Gastroesophageal sphincter (tissue), 4 donors: Measurements from ENCODE around the gene TNC. TPM values are rescaled to one million over a fixed set of nuclear protein-coding genes. Genes with fewer than 3 reads are reported as not detected.
A peak's percentile ranks its signal among the peaks of the same experiment; 100 is the strongest.

ENCODE experiments used
- ATAC-seq: fragments of 150-250 bp; one replicate; pipeline ENCODE4 v1.9.1; 2016; ENCODE audit warnings: mild to moderate bottlenecking, moderate library complexity
- H3K27ac ChIP-seq, 4 donors: fragments of 200-600 bp; sonication (generic) in 3 of 4; 1 replicate in 3 of 4; 2 replicates in 1 of 4; pipeline ENCODE4 v1.5.1; 2016 to 2019
- H3K27me3 ChIP-seq: fragments of 200-600 bp; sonication (generic); one replicate; pipeline ENCODE4 v1.5.1; 2019
- H3K36me3 ChIP-seq, 2 donors: fragments of 200-600 bp; sonication (generic); one replicate each; pipeline ENCODE4 v1.5.1; 2019; ENCODE audit warnings: control low read depth in 1 of 2
- H3K4me1 ChIP-seq, 3 donors: fragments of 200-600 bp; sonication (generic); 1 replicate in 2 of 3; 2 replicates in 1 of 3; pipeline ENCODE4 v1.5.1; 2016 to 2019; ENCODE audit warnings: control low read depth in 2 of 3
- H3K4me3 ChIP-seq, 2 donors: fragments of 200-600 bp; sonication (generic); one replicate each; pipeline ENCODE4 v1.5.1; 2019; ENCODE audit warnings: mild to moderate bottlenecking in 1 of 2, moderate library complexity in 1 of 2
- H3K9me3 ChIP-seq, 3 donors: fragments of 200-600 bp; sonication (generic); one replicate each; pipeline ENCODE4 v1.5.1; 2017 to 2019; ENCODE audit warnings: control low read depth in 2 of 3
- EP300 ChIP-seq: sonication (generic); formaldehyde crosslinking; IDR thresholded peaks from one replicate; pipeline ENCODE4 v1.6.1; 2017; ENCODE audit warnings: antibody characterized with exemption, mild to moderate bottlenecking
- POLR2A ChIP-seq, 2 donors: fragments of 450-650 bp; IDR thresholded peaks; one replicate each; pipeline ENCODE4 v1.6.1; 2017; ENCODE audit warnings: antibody characterized with exemption in 2 of 2, mild to moderate bottlenecking in 2 of 2, moderate library complexity in 1 of 2
- POLR2AphosphoS5 ChIP-seq: sonication (generic); formaldehyde crosslinking; IDR thresholded peaks from one replicate; pipeline ENCODE4 v1.6.1; 2017; ENCODE audit warnings: antibody characterized with exemption
- WGBS, 2 donors: methylation state at CpG; one replicate each; pipeline ENCODE4 v1.1.5; 2018; ENCODE audit warnings: low coverage in 1 of 2; 5-methylcytosine and 5-hydroxymethylcytosine counted together
- total RNA-seq, 4 donors: library from RNA; depleted of rRNA; stranded (reverse); fragments of >200 nt; gene quantifications; one replicate each; pipeline ENCODE4 v1.1.0, GENCODE V29; 2016
- TF ChIP-seq, protein P1 (sequence below), 4 experiments: fragments of 200-600 bp in 2 of 4; fragments of 450-650 bp in 2 of 4; sonication (generic) in 1 of 4; IDR thresholded peaks; one replicate each; pipeline ENCODE4 v1.5.1; 2017 to 2019; ENCODE audit warnings: antibody characterized with exemption in 4 of 4, mild to moderate bottlenecking in 2 of 4, moderate library complexity in 2 of 4

The TNC gene
- total RNA-seq, 4 donors from 2014 or later, result 194 to 799 (median 466) TPM

DNA sequence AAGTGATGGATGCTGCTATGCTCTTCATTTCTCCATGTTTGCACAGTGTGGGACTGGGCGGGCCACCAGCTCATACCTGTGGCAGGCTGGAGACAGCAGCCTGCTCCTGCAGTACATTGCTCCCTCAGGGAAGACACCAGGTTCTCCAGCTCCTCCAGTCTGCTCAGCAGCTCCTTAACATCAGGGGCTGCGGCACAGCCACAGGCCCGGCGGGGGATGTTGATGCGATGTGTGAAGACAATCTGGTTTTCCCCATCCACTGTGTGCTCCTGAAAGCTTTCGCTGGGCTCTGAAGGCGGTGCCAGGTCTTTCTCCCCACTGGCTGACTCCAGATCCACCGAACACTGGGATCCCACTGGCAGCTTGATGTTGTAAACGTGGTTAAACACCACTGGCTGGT lies 27.5 kb downstream of the TNC start:
- no peak overlapping the region for H3K4me3 ChIP-seq
- WGBS, 2 donors, result 100% methylated on average over 1 of the region's 9 CpGs; no CpG with 5 or more reads in 1 of the 2 donors

DNA sequence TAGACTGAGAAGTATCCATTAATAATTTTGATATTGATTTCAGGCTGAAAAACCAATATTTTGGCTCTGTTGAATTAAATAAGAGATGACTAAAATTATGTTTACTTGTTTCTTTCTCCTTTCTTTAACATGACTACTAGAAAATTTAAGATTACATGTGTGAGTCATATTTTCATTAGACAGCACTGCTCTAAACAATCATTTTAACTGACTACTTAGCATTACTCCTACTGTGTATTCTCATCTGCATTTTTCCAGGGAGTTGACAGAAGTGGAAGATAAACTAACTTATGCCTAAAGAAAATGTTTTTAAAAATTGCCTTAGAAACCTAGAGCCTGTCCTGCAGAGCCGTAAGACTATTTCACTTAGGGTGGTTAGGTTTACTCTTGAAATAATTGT lies 29.1 kb downstream of the TNC start:
- H3K36me3 ChIP-seq, result peaks cover 0 to 40% of the 10 kb centered on the region in 2 donors
- no peak overlapping the region for H3K4me3 ChIP-seq
- no peak overlapping the region for H3K27ac ChIP-seq
- no peak for ATAC-seq
- H3K4me1 ChIP-seq, result peaks cover 3 to 22% (median 4%) of the 10 kb centered on the region in 3 donors
- H3K9me3 ChIP-seq, result no peaks in the 10 kb centered on the region
- no peaks in the 10 kb centered on the region for H3K27me3 ChIP-seq
- WGBS, 2 donors, result 12 to 50% methylated on average over 1 of the region's 1 CpG
- TF ChIP-seq POLR2AphosphoS5 (no peak), POLR2A (IDR thresholded peaks at IDR 0.05) (no peak), EP300 (no peak)
- TF ChIP-seq, protein P1, sequence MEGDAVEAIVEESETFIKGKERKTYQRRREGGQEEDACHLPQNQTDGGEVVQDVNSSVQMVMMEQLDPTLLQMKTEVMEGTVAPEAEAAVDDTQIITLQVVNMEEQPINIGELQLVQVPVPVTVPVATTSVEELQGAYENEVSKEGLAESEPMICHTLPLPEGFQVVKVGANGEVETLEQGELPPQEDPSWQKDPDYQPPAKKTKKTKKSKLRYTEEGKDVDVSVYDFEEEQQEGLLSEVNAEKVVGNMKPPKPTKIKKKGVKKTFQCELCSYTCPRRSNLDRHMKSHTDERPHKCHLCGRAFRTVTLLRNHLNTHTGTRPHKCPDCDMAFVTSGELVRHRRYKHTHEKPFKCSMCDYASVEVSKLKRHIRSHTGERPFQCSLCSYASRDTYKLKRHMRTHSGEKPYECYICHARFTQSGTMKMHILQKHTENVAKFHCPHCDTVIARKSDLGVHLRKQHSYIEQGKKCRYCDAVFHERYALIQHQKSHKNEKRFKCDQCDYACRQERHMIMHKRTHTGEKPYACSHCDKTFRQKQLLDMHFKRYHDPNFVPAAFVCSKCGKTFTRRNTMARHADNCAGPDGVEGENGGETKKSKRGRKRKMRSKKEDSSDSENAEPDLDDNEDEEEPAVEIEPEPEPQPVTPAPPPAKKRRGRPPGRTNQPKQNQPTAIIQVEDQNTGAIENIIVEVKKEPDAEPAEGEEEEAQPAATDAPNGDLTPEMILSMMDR (IDR thresholded peaks at IDR 0.05), result no peak

More for the DNA sequence above, 27.5 kb downstream of the TNC start:
- H3K4me1 ChIP-seq, result peaks cover 6 to 32% (median 8%) of the 10 kb centered on the region in 3 donors
- H3K27ac ChIP-seq, result no peak overlapping the region
- no peaks in the 10 kb centered on the region for H3K9me3 ChIP-seq
- no peak for ATAC-seq
- H3K27me3 ChIP-seq, result no peaks in the 10 kb centered on the region
- peaks cover 0 to 29% of the 10 kb centered on the region in 2 donors for H3K36me3 ChIP-seq
- TF ChIP-seq EP300 (no peak), POLR2AphosphoS5 (no peak), POLR2A (IDR thresholded peaks at IDR 0.05) (no peak)
- TF ChIP-seq, protein P1 (IDR thresholded peaks at IDR 0.05), result no peak

DNA sequence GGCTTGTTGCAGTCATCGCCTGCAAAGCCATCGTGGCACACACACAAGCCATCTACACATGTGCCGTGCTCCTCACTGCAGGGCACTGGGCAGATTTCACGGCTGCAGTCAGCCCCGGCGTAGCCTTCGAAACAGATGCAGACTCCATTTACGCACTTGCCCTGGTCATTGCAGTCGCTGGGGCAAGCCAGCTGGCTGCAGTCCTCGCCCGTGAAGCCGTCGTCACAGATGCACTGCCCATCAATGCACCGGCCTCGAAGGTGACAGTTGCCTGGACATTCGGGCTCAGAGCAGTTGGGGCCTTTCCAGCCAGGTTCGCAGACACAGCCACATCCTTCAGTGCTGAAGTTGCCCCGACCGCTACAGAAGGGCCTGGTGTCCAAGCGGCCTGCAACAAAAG lies 31.1 kb downstream of the TNC start:
- TF ChIP-seq, protein P1 (IDR thresholded peaks at IDR 0.05), result no peak
- TF ChIP-seq EP300 (no peak), POLR2A (IDR thresholded peaks at IDR 0.05) (no peak), POLR2AphosphoS5 (no peak)
- peaks cover 0 to 59% of the 10 kb centered on the region in 2 donors for H3K36me3 ChIP-seq
- no peak for ATAC-seq
- no peaks in the 10 kb centered on the region for H3K27me3 ChIP-seq
- WGBS, 2 donors, result 90% methylated on average over 6 of the region's 20 CpGs; no CpG with 5 or more reads in 1 of the 2 donors
- H3K4me3 ChIP-seq, result no peak overlapping the region
- no peaks in the 10 kb centered on the region for H3K9me3 ChIP-seq
- no peak overlapping the region for H3K27ac ChIP-seq
- peaks cover 0 to 13% (median 0%) of the 10 kb centered on the region in 3 donors for H3K4me1 ChIP-seq

DNA sequence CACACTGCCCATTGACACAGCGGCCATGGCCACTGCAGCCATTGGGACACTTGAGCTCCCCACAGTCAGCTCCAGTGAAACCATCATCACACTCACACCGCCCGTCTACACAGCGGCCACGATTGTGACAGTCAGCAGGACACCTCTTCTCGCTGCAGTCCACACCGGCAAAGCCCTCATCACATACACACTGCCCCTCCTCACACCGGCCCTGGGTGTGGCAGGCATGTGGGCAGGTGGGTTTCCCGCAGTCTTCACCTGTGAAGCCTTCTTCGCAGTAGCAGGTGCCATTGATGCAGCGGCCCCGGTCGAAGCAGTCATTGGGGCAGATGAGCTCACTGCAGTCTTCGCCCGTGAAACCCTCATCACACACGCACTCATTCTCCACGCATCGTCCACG lies 31.5 kb downstream of the TNC start:
- peaks cover 0 to 64% of the 10 kb centered on the region in 2 donors for H3K36me3 ChIP-seq
- WGBS, 2 donors, result 93 to 96% methylated on average over 3 to 11 of the region's 19 CpGs
- TF ChIP-seq, protein P1 (IDR thresholded peaks at IDR 0.05), result no peak
- no peak for TF ChIP-seq POLR2AphosphoS5
- TF ChIP-seq EP300, result no peak
- no peak for TF ChIP-seq POLR2A (IDR thresholded peaks at IDR 0.05)
- H3K4me1 ChIP-seq, result peaks cover 0 to 13% (median 0%) of the 10 kb centered on the region in 3 donors
- no peak overlapping the region for H3K27ac ChIP-seq
- H3K4me3 ChIP-seq, result no peak overlapping the region
- ATAC-seq, result no peak
- H3K27me3 ChIP-seq, result no peaks in the 10 kb centered on the region
- no peaks in the 10 kb centered on the region for H3K9me3 ChIP-seq

DNA sequence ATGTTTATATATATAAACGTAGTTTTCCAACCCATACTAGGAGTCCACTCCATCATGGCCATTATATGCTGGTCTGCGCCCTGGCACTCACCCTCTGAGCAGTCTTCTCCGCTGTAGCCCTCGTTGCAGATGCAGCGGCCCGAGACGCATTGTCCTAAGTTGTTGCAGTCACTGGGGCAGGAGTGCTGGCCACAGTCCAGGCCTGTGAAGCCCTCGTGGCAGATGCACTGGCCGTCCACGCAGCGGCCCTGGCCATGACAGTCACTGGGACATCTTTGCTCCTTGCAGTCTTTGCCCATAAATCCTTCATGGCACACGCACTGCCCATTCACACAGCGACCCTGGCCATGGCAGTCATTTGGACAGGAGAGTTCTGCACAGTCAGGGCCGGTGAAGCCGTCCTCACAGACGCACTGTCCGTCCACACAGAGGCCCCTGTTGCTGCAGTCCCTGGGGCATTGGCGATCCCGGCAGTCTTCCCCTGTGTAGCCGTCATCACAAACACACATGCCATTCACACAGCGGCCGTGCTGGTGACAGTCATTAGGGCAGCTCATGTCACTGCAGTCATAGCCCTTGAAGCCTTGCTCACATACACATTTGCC lies 32.1 kb downstream of the TNC start:
- no peak for ATAC-seq
- whole genome bisulfite sequencing, 2 donors, result 93% methylated on average over 2 of the region's 22 CpGs; no CpG with 5 or more reads in 1 of the 2 donors
- Histone ChIP-seq H3K36me3 (peaks cover 0 to 69% of the 10 kb centered on the region in 2 donors), H3K9me3 (no peaks in the 10 kb centered on the region), H3K27me3 (no peaks in the 10 kb centered on the region), H3K4me1 (peaks cover 0 to 18% (median 0%) of the 10 kb centered on the region in 3 donors), H3K27ac (no peak overlapping the region), H3K4me3 (no peak overlapping the region)
- TF ChIP-seq, protein P1 (IDR thresholded peaks at IDR 0.05), result no peak
- TF ChIP-seq POLR2AphosphoS5, result peak; percentile 4
